Fibroblast of villous mesenchyme (primary cell): ENCODE results near the gene TASOR. TPM values are rescaled to one million over a fixed set of nuclear protein-coding genes. Genes with fewer than 3 reads are reported as not detected.
A peak's percentile ranks its signal among the peaks of the same experiment; 100 is the strongest.
"Not testable (repeated sequence)": the region's sequence is repeated elsewhere in the genome, so short reads cannot be mapped to it uniquely, and the experiment has no call there.

Experiments used
- DNase-seq: peaks from one replicate; pipeline ENCODE4 v3.0.0-alpha.2; 2010; ENCODE audit warnings: low read depth
- H3K4me3 ChIP-seq: 2 replicates; pipeline ENCODE4 v1.5.1; 2011; ENCODE audit warnings: low read depth, mild to moderate bottlenecking, low read length
- total RNA-seq: library from RNA; depleted of rRNA; stranded (reverse); fragments of >200 nt; gene quantifications from 2 replicates; pipeline ENCODE4 v1.2.3, GENCODE V29; 2012
- TF ChIP-seq, protein P1 (sequence below): IDR thresholded peaks from 2 replicates; pipeline ENCODE4 v1.5.1; 2012; ENCODE audit warnings: low read depth, mild to moderate bottlenecking, low read length; ENCODE audit not compliant: insufficient read depth

The TASOR gene, protein sequence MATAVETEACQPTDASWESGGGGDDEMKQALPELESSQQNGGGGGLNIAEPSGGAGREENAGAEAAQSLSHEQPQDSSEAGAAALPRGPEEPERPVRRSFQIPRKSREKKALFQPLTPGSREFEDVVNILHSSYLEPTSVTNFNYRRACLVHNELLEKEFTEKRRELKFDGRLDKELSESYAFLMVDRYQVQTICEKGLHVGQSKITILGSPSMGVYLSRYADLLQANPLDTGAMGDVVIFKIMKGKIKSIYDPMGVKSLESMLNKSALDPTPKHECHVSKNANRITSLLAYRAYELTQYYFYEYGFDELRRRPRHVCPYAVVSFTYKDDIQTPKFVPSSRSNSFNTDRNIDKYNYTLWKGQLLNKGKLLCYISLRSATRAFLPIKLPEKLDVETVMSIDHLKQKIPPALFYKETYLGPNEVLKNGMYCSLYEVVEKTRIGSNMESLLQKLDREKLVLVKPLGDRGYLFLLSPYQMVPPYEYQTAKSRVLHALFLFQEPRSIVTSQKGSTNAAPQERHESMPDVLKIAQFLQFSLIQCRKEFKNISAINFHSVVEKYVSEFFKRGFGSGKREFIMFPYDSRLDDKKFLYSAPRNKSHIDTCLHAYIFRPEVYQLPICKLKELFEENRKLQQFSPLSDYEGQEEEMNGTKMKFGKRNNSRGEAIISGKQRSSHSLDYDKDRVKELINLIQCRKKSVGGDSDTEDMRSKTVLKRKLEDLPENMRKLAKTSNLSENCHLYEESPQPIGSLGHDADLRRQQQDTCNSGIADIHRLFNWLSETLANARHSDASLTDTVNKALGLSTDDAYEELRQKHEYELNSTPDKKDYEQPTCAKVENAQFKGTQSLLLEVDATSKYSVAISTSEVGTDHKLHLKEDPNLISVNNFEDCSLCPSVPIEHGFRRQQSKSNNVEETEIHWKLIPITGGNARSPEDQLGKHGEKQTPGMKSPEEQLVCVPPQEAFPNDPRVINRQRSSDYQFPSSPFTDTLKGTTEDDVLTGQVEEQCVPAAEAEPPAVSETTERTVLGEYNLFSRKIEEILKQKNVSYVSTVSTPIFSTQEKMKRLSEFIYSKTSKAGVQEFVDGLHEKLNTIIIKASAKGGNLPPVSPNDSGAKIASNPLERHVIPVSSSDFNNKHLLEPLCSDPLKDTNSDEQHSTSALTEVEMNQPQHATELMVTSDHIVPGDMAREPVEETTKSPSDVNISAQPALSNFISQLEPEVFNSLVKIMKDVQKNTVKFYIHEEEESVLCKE (N-terminal part only)
- total RNA-seq: 61.2 and 94.1 TPM in 2 replicates

DNA sequence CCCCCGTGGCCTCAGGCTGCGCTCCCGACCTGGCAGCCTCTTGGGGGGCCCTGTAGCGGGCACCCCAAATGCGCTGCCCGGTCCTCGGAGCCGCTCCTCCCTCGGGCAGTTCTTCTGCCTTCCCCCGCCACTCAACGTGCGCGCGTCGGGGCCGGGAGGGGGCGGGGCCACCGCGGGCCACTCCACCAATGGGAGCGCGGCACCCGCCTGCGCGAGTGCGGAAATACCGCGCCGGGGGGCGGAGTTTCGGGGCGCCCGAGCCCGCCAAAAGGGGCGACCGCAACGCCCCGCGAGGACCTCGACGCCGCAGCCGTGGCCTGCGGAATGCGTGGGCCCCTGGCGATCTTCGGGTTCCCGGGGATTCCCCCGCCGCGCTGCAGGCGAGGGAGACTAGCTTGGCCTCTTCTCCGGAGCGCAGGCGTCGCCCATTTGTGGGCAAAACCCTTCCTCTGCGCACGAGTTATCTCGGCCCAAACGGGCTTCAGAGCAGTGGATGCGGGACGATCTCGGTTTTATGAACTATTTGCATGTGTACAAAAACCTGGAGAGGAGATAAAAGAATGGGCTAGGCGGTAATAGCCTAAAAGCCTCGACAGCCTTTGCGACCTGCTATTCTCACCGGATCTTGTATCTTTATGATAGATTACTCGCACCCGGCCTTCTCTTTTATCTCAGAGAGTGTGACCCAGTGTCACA, at the start of gene TASOR:
Gene TASOR (minus strand): TSS at position 144 of the 696 bp plus-strand sequence. CDS start 259 bp downstream, outside the sequence.
- TF ChIP-seq, protein P1, sequence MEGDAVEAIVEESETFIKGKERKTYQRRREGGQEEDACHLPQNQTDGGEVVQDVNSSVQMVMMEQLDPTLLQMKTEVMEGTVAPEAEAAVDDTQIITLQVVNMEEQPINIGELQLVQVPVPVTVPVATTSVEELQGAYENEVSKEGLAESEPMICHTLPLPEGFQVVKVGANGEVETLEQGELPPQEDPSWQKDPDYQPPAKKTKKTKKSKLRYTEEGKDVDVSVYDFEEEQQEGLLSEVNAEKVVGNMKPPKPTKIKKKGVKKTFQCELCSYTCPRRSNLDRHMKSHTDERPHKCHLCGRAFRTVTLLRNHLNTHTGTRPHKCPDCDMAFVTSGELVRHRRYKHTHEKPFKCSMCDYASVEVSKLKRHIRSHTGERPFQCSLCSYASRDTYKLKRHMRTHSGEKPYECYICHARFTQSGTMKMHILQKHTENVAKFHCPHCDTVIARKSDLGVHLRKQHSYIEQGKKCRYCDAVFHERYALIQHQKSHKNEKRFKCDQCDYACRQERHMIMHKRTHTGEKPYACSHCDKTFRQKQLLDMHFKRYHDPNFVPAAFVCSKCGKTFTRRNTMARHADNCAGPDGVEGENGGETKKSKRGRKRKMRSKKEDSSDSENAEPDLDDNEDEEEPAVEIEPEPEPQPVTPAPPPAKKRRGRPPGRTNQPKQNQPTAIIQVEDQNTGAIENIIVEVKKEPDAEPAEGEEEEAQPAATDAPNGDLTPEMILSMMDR: no peak
- H3K4me3 ChIP-seq: peak within 1 kb of the TSS; percentile 86
- DNase-seq: peak; percentile 74

DNA sequence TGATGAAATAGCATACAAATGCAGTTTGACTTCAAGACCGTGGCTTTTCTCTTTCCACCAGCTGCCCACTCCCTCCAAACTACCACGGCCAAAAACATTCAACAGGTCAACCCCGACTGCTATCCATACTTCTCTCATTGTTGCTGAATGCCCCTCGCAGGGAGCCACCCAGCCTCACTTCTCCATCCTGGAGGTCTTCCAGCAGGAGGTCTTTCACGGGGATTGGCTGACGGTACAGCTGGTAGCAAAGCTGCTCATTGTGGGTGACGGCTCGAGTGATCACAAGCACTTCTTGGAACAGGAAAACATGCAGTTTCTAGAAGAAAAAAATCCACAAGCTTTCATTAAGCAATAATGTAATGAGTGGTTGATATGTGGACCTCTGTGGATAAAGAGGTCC, 49.0 kb upstream of the TASOR start:
- no peak for DNase-seq
- TF ChIP-seq, protein P1: no peak
- H3K4me3 ChIP-seq: no peak overlapping the region

DNA sequence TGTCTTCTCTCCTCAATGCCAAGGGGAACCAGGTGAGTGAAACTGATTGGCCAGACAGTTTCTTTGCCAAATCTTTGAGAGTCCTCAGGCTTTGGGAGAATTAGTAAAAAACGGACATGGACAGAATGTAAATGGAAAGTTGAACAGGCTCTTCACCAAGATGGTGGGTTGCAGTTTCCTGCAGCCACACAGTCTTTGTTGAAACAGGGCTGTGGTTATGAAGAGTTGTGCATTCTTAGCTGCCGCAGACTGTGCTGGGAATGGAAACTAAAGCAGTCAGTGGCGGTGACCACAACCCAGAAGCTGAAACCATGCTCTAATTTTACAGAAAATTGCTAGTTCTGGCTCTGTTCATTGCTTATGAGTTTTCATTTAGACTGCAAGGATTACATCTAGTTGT, 42.1 kb upstream of the TASOR start:
- no peak for DNase-seq
- no peak overlapping the region for H3K4me3 ChIP-seq
- TF ChIP-seq, protein P1: no peak

DNA sequence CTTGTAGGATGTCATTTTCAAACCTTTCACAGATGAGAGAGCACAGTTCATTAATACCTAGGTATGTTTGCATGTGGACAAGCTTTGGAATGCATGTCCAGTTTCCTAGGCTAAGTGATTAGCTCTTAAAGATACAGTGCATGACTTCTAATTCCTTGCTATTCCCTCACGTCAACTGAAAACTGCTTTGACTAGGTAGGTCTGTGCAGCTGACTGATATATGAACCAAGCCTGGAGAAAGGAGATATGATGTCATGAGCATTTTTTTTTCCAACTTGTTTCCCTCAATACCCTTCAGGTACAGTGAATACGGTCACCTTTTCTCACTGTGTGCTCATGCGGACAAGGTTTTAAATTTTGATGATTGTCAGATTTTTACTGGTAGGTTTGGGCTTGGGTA, 41.6 kb upstream of the TASOR start:
- DNase-seq: no peak
- TF ChIP-seq, protein P1: no peak

DNA sequence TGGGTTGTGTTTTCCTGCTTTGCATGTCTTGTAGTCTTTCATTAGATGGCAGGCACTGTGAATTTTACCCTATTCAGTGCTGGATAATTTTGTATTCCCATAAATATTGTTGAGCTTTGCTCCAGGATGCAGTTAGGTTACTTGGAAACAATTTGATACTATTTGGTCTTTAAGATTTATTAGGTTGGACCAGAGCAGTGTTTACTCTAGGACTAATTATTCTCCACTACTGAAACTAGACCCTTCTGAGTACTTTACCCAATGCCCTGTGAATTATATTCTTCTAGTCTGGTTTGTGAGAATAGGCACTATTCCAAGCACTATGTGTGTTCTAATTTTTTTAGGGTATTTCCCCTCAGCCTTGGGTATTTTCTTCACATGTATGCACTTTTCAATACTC, 37.8 kb upstream of the TASOR start:
- TF ChIP-seq, protein P1: no peak
- no peak for DNase-seq
- H3K4me3 ChIP-seq: no peak overlapping the region

More for the DNA sequence above, 41.6 kb upstream of the TASOR start:
- no peak overlapping the region for H3K4me3 ChIP-seq

DNA sequence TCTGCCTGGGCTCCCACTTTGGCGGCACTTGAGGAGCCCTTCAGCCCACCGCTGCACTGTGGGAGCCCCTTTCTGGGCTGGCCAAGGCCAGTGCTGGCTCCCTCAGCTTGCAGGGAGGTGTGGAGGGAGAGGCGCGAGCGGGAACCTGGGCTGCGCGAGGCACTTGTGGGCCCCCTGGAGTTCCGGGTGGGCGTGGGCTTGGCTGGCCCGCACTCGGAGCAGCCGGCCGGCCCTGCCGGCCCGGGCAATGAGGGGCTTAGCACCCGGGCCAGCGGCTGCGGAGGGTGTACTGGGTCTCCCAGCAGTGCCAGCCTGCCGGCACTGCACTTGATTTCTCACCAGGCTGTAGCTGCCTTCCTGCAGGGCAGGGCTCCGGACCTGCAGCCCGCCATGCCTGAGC, 35.7 kb upstream of the TASOR start:
- not testable (repeated sequence) for DNase-seq

More for the DNA sequence above, 35.7 kb upstream of the TASOR start:
- not testable (repeated sequence) for H3K4me3 ChIP-seq
